HepG2 (cell line): Measurements from ENCODE around the gene NDUFS7. TPM values are rescaled to one million over a fixed set of nuclear protein-coding genes. Genes with fewer than 3 reads are reported as not detected.

Experiments used
- ATF1 ChIP-seq: IDR thresholded peaks from 2 replicates; pipeline ENCODE4 v1.6.1; 2016; ENCODE audit warnings: mild to moderate bottlenecking, control low read depth
- EEA1 ChIP-seq: sonication (generic); formaldehyde crosslinking; IDR thresholded peaks from 2 replicates; pipeline ENCODE4 v1.5.1; 2020; ENCODE audit warnings: mild to moderate bottlenecking, missing genetic modification reagents, borderline replicate concordance
- KLF16 ChIP-seq, 2 experiments: sonication (generic) in 1 of 2; formaldehyde crosslinking in 1 of 2; IDR thresholded peaks; 2 replicates each; pipeline versions ENCODE4 v1.6.1 to v1.8.0; 2016 to 2023; ENCODE audit warnings: missing genetic modification reagents in 2 of 2, missing compliant biosample characterization in 1 of 2
- MEIS1 ChIP-seq: sonication (generic); formaldehyde crosslinking; IDR thresholded peaks from 2 replicates; pipeline ENCODE4 v1.9.0; 2021; ENCODE audit warnings: mild to moderate bottlenecking, missing genetic modification reagents, moderate library complexity, borderline replicate concordance
- POLR2A ChIP-seq, 2 experiments: IDR thresholded peaks; 2 replicates each; pipeline ENCODE4 v1.6.1; 2011; ENCODE audit warnings: low read depth in 2 of 2, low read length in 2 of 2, mild to moderate bottlenecking in 1 of 2, moderate library complexity in 1 of 2; ENCODE audit not compliant: insufficient read depth in 1 of 2
- REPIN1 ChIP-seq: sonication (generic); formaldehyde crosslinking; IDR thresholded peaks from 2 replicates; pipeline ENCODE4 v1.8.0; 2022; ENCODE audit warnings: missing genetic modification reagents, low read depth, mild to moderate bottlenecking, borderline replicate concordance
- TCF7L2 ChIP-seq: IDR thresholded peaks from 2 replicates; pipeline ENCODE4 v1.6.1; 2011; ENCODE audit warnings: mild to moderate bottlenecking, low read depth, low read length, moderate library complexity
- XRCC5 ChIP-seq: fragments of 200-400 bp; formaldehyde crosslinking; optimal IDR thresholded peaks from 2 replicates; pipeline ENCODE3; 2017; ENCODE audit warnings: mild to moderate bottlenecking, low read length
- ZIK1 ChIP-seq: sonication (generic); formaldehyde crosslinking; IDR thresholded peaks from 2 replicates; pipeline ENCODE4 v1.5.0; 2020; ENCODE audit warnings: mild to moderate bottlenecking, low read depth, missing genetic modification reagents, borderline replicate concordance
- ZNF20 ChIP-seq: sonication (generic); formaldehyde crosslinking; IDR thresholded peaks from 2 replicates; pipeline ENCODE4 v1.4.0; 2020; ENCODE audit warnings: mild to moderate bottlenecking, moderate library complexity, missing genetic modification reagents
- ZNF549 ChIP-seq: sonication (generic); formaldehyde crosslinking; IDR thresholded peaks from 2 replicates; pipeline ENCODE4 v1.5.0; 2020; ENCODE audit warnings: missing genetic modification reagents
- ZNF577 ChIP-seq: sonication (generic); formaldehyde crosslinking; IDR thresholded peaks from 2 replicates; pipeline ENCODE4 v1.4.0; 2020; ENCODE audit warnings: mild to moderate bottlenecking, low read depth, missing genetic modification reagents, borderline replicate concordance
- ZNF816 ChIP-seq: sonication (generic); formaldehyde crosslinking; IDR thresholded peaks from 2 replicates; pipeline ENCODE4 v1.8.0; 2022; ENCODE audit warnings: missing genetic modification reagents, mild to moderate bottlenecking, borderline replicate concordance
- ZSCAN21 ChIP-seq: sonication (generic); formaldehyde crosslinking; IDR thresholded peaks from 2 replicates; pipeline ENCODE4 v1.8.0; 2022; ENCODE audit warnings: mild to moderate bottlenecking, missing genetic modification reagents, moderate library complexity, borderline replicate concordance
- polyA plus RNA-seq, 8 experiments: library from polyadenylated mRNA; depleted of rRNA in 3 of 8; stranded (reverse) in 7 of 8; unstranded in 1 of 8; fragments of >200 nt; fragmentation: Illumina TruSeq in 4 of 8; extraction: Trizol in 4 of 8; gene quantifications; 2 replicates each; pipeline versions ENCODE4 v1.2.1 to v1.2.3, GENCODE V29; 2011 to 2016; ENCODE audit warnings: low read depth in 4 of 8, missing spikeins in 1 of 8, mixed read lengths in 1 of 8; ENCODE audit not compliant: insufficient read depth in 1 of 8
- total RNA-seq, 5 experiments: library from RNA; depleted of rRNA; stranded (reverse); fragments of >200 nt; fragmentation: Illumina TruSeq; extraction: Trizol; gene quantifications; 2 replicates each; pipeline ENCODE4 v1.2.3, GENCODE V29; 2016; ENCODE audit warnings: low read depth in 1 of 5
- TF ChIP-seq, protein P1 (sequence below): sonication (generic); formaldehyde crosslinking; IDR thresholded peaks from 2 replicates; pipeline ENCODE4 v1.8.1; 2022; ENCODE audit warnings: low read depth, mild to moderate bottlenecking, missing genetic modification reagents
- TF ChIP-seq, protein P2 (sequence below): sonication (generic); formaldehyde crosslinking; IDR thresholded peaks from 2 replicates; pipeline ENCODE4 v1.4.0; 2020; ENCODE audit warnings: missing genetic modification reagents
- TF ChIP-seq, protein P3 (sequence below): sonication (generic); formaldehyde crosslinking; IDR thresholded peaks from 2 replicates; pipeline ENCODE4 v1.4.0; 2020; ENCODE audit warnings: missing genetic modification reagents

NDUFS7 gene
- total and polyA plus RNA-seq, 2 of the 13 experiments (the other 11 are each of a cell fraction or from before 2014, with no cell fraction given): 34.3 to 66.9 TPM

DNA sequence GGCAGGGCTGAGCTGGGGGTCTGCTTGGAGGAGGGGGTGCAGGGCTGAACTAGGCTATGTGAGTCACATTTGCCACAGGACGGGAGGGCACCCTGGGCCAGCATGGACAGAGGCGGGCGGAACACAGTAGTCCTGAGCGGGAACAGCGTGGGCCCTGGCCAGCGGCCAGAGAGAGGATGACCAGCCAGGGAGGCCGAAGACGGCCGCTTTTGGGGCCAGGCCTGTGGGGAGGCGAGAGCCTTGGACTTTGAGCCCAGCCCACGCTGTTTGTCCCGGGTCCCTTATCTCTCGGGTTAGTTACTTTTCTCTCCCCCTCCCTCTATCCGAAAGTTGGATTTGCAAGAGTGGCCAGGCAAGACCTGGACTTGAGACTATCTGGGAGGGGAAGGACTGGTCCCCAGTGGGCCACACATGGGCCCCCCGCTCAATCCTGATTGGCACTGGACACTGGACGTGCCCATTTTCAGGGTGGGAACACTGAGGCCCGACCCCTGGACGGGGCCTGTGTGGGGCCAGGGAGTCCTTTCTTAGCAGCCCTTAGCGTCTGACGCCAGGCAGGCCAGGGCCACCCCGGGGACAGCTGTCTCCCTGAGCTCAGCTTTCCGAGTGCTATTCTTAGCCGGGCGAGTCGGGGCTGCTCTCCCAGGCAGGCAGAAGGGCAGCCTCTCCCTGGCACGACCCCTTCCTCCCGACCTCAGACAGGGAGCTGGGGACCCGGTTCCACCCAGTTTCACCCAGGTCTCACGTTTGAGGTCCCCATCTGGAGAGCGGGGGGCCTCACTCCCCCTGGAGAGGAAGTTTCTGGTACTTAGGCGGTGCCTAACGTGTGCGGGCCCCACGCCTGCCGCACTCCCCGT lies 16.8 kb downstream of the NDUFS7 start (continued):
- TF ChIP-seq REPIN1 (CRISPR knock-in tag): peak; percentile 89
- TF ChIP-seq EEA1 (CRISPR knock-in tag): peak; percentile 11; the same call in 1 of the 2 replicates
- TF ChIP-seq ZNF549 (CRISPR knock-in tag): no peak
- TF ChIP-seq POLR2A (IDR thresholded peaks at IDR 0.05; ENCODE audit: insufficient read depth in 1 of 2, low read depth in 2 of 2, low read length in 2 of 2): peak; percentile 58 to 69
- no peak for TF ChIP-seq ATF1 (CRISPR knock-in tag)
- 0 out of 2 replicates have a peak, but pooled peaks have one; percentile 65 for TF ChIP-seq ZNF816 (CRISPR knock-in tag)
- no peak; the same call in 1 of the 2 replicates for TF ChIP-seq MEIS1 (CRISPR knock-in tag)
- TF ChIP-seq, protein P1, sequence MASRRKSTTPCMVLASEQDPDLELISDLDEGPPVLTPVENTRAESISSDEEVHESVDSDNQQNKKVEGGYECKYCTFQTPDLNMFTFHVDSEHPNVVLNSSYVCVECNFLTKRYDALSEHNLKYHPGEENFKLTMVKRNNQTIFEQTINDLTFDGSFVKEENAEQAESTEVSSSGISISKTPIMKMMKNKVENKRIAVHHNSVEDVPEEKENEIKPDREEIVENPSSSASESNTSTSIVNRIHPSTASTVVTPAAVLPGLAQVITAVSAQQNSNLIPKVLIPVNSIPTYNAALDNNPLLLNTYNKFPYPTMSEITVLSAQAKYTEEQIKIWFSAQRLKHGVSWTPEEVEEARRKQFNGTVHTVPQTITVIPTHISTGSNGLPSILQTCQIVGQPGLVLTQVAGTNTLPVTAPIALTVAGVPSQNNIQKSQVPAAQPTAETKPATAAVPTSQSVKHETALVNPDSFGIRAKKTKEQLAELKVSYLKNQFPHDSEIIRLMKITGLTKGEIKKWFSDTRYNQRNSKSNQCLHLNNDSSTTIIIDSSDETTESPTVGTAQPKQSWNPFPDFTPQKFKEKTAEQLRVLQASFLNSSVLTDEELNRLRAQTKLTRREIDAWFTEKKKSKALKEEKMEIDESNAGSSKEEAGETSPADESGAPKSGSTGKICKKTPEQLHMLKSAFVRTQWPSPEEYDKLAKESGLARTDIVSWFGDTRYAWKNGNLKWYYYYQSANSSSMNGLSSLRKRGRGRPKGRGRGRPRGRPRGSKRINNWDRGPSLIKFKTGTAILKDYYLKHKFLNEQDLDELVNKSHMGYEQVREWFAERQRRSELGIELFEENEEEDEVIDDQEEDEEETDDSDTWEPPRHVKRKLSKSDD: peak; percentile 84; the same call in 1 of the 2 replicates
- 0 out of 2 replicates have a peak, but pooled peaks have one; percentile 72 for TF ChIP-seq ZIK1 (CRISPR knock-in tag)
- TF ChIP-seq, protein P2, sequence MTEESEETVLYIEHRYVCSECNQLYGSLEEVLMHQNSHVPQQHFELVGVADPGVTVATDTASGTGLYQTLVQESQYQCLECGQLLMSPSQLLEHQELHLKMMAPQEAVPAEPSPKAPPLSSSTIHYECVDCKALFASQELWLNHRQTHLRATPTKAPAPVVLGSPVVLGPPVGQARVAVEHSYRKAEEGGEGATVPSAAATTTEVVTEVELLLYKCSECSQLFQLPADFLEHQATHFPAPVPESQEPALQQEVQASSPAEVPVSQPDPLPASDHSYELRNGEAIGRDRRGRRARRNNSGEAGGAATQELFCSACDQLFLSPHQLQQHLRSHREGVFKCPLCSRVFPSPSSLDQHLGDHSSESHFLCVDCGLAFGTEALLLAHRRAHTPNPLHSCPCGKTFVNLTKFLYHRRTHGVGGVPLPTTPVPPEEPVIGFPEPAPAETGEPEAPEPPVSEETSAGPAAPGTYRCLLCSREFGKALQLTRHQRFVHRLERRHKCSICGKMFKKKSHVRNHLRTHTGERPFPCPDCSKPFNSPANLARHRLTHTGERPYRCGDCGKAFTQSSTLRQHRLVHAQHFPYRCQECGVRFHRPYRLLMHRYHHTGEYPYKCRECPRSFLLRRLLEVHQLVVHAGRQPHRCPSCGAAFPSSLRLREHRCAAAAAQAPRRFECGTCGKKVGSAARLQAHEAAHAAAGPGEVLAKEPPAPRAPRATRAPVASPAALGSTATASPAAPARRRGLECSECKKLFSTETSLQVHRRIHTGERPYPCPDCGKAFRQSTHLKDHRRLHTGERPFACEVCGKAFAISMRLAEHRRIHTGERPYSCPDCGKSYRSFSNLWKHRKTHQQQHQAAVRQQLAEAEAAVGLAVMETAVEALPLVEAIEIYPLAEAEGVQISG (CRISPR knock-in tag): peak; percentile 76
- TF ChIP-seq KLF16 (CRISPR knock-in tag; IDR thresholded peaks at IDR 0.05): peak in 1 of 2 experiments; percentile 42; a peak in 2 of 4 replicates
- no peak for TF ChIP-seq TCF7L2
- TF ChIP-seq ZNF20 (CRISPR knock-in tag): no peak
- TF ChIP-seq ZSCAN21 (CRISPR knock-in tag): no peak
- TF ChIP-seq ZNF577: no peak
- TF ChIP-seq, protein P3, sequence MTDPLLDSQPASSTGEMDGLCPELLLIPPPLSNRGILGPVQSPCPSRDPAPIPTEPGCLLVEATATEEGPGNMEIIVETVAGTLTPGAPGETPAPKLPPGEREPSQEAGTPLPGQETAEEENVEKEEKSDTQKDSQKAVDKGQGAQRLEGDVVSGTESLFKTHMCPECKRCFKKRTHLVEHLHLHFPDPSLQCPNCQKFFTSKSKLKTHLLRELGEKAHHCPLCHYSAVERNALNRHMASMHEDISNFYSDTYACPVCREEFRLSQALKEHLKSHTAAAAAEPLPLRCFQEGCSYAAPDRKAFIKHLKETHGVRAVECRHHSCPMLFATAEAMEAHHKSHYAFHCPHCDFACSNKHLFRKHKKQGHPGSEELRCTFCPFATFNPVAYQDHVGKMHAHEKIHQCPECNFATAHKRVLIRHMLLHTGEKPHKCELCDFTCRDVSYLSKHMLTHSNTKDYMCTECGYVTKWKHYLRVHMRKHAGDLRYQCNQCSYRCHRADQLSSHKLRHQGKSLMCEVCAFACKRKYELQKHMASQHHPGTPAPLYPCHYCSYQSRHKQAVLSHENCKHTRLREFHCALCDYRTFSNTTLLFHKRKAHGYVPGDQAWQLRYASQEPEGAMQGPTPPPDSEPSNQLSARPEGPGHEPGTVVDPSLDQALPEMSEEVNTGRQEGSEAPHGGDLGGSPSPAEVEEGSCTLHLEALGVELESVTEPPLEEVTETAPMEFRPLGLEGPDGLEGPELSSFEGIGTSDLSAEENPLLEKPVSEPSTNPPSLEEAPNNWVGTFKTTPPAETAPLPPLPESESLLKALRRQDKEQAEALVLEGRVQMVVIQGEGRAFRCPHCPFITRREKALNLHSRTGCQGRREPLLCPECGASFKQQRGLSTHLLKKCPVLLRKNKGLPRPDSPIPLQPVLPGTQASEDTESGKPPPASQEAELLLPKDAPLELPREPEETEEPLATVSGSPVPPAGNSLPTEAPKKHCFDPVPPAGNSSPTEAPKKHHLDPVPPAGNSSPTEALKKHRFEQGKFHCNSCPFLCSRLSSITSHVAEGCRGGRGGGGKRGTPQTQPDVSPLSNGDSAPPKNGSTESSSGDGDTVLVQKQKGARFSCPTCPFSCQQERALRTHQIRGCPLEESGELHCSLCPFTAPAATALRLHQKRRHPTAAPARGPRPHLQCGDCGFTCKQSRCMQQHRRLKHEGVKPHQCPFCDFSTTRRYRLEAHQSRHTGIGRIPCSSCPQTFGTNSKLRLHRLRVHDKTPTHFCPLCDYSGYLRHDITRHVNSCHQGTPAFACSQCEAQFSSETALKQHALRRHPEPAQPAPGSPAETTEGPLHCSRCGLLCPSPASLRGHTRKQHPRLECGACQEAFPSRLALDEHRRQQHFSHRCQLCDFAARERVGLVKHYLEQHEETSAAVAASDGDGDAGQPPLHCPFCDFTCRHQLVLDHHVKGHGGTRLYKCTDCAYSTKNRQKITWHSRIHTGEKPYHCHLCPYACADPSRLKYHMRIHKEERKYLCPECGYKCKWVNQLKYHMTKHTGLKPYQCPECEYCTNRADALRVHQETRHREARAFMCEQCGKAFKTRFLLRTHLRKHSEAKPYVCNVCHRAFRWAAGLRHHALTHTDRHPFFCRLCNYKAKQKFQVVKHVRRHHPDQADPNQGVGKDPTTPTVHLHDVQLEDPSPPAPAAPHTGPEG (CRISPR knock-in tag): peak; percentile 49
- no peak for TF ChIP-seq XRCC5
